Choroid plexus epithelial cell (primary cell): ENCODE data around the gene MRPL54.
"Not testable (repeated sequence)": the region's sequence is repeated elsewhere in the genome, so short reads cannot be mapped to it uniquely, and the experiment has no call there.

Source experiments
- DNase-seq: peaks from one replicate; pipeline ENCODE4 v3.0.0-alpha.2; 2010; ENCODE audit warnings: low read depth
- H3K4me3 ChIP-seq: 2 replicates; pipeline ENCODE4 v1.5.1; 2011; ENCODE audit warnings: low read depth, mild to moderate bottlenecking, control low read depth, low read length, moderate library complexity
- TF ChIP-seq, protein P1 (sequence below): conservative IDR thresholded peaks from 2 replicates; pipeline ENCODE4 v1.5.1; 2011; ENCODE audit warnings: low read depth, mild to moderate bottlenecking, control low read depth, inconsistent platforms, low read length, moderate library complexity

Gene MRPL54

DNA sequence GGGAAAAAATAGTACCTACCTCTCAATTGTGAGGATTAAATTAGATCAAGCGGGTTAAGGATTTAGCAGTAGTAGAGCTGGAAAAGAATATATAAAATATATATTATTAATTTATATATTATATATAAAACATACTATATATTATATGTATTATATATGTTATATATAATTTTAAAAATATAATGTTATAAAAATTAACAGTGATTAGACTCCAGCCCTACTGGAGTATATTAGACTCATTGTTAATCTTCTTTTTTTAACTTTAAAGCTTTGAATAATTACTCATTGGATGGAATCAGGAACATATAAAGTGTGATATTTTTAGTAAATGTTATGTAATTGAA is 380 bp upstream of the MRPL54 start:
- no peak for DNase-seq
- TF ChIP-seq, protein P1, sequence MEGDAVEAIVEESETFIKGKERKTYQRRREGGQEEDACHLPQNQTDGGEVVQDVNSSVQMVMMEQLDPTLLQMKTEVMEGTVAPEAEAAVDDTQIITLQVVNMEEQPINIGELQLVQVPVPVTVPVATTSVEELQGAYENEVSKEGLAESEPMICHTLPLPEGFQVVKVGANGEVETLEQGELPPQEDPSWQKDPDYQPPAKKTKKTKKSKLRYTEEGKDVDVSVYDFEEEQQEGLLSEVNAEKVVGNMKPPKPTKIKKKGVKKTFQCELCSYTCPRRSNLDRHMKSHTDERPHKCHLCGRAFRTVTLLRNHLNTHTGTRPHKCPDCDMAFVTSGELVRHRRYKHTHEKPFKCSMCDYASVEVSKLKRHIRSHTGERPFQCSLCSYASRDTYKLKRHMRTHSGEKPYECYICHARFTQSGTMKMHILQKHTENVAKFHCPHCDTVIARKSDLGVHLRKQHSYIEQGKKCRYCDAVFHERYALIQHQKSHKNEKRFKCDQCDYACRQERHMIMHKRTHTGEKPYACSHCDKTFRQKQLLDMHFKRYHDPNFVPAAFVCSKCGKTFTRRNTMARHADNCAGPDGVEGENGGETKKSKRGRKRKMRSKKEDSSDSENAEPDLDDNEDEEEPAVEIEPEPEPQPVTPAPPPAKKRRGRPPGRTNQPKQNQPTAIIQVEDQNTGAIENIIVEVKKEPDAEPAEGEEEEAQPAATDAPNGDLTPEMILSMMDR = no peak
- no peak overlapping the region for H3K4me3 ChIP-seq

DNA sequence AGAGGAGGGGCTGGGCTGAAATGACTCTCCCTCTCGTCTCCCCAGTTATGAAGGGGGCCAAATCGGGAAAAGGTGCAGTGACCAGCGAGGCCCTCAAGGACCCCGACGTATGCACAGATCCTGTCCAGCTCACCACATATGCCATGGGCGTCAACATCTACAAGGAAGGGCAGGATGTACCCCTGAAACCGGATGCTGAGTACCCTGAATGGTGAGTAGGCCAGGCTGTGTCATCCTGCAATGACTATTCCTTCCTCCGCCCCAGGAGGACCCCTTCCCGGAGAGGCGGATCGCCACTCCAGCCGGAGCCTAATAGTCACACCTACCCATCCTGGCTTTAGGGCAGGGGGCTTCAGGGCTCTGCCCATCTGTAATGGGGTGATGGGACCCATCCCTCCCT is 2.6 kb downstream of the MRPL54 start:
- DNase-seq = no peak
- no peak overlapping the region for H3K4me3 ChIP-seq

DNA sequence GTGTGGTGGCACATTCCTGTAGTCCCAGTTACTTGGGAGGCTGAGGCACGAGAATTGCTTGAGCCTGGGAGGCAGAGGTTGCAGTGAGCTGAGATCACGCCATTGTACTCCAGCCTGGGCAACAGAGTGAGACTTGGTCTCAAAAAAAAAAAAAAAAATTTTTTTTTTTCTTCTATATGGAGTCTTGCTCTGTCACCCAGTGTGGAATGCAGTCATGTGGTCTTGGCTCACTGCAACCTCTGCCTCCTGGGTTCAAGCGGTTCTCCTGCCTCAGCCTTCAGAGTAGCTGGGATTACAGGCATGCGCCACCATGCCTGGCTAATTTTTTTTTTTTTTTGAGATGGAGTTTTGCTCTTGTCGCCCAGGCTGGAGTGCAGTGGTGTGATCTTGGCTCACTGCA is 3.3 kb downstream of the MRPL54 start:
- peak; percentile 39 for DNase-seq
- not testable (repeated sequence) for H3K4me3 ChIP-seq

More for the DNA sequence above, 2.6 kb downstream of the MRPL54 start:
- TF ChIP-seq, protein P1 = no peak

DNA sequence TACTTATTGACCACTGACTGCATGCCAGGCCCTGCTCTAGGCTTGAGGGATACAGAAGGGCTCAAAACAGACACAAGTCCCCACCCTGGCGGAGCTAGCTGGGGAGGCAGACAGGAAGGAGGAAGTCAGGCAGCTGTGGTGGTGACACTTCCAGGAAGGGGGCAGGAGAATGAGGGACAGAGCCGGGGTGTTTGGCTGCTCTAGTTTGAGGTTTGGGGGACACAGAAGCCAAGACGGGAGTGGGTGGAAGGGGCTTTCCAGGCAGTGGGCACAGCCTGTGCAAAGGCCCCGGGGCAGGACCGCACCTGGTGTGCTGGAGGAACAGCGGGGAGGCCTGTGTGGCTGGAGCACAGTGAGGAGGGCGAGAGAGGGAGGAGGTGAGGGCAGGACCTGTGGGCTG is 4.0 kb downstream of the MRPL54 start:
- TF ChIP-seq, protein P1 = no peak
- no peak overlapping the region for H3K4me3 ChIP-seq
- DNase-seq = no peak

DNA sequence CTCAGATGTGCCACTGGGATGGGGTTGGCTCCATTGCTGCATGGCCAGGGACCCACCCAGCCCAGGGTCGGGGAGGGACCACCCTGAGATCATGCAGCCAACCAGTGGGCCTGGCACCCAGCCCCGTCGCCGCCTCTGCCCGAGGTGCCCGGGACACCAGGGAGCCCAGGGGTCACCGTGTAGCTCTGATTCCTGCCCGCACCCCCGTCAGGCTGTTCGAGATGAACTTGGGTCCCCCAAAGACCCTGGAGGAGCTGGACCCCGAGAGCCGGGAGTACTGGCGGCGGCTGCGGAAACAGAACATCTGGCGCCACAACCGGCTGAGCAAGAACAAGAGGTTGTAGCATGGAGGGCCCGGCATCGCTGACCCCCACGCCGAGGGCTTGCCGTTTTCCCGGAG is 4.6 kb downstream of the MRPL54 start:
- no peak overlapping the region for H3K4me3 ChIP-seq
- no peak for DNase-seq
- TF ChIP-seq, protein P1 = no peak

DNA sequence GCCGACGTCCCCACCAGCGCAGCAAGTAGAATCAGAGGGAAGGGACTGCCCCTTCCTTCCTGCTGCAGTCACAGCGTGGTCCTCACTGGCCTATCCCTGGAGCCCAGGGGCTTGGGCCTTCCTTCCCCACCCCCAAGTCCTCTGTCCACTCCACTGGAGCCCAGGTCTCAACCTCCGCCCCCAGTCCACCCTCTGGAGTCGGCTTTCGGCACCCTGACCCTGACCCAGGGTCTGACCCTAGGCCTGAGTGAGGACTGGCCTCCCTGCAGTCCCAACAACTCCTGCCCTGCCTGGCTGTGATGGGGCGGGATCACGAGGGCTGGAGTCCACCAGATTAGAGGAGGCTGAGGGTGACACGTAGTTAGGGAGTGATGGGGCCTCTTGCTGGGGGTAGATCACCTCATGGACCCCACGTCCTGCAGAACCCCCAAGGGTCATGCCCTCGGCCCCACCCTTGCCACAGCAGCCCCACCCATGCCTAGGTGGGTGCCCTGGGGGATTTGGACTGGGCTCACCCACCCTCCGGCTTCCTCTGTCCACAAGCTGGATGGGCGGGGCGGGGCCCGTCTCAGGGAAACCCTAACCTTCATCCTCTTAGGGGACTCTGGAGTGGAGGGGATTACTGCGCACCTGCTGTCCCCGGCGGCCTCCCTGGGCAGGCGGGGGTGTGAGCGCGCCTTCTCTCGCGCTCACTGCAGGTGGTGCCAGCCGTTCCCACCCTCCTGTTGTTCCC is 5.7 kb downstream of the MRPL54 start:
- DNase-seq = no peak
- no peak overlapping the region for H3K4me3 ChIP-seq

DNA sequence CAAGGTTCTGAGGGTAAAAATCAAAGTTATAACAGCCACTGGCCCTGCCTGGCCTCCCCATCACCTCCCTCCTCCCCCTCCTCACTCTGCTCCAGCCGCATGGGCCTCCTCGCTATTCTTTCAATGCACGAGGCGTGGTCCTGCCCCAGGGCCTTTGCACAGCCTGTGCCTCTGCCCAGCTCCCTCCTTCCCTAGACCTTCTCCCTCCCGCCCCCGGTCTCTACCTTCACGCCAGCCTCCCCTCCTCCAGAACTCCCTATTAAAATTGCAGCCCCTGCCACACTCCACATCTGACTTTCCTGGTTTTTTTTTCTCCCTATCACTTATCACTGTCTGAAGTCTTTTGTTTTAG is 6.2 kb downstream of the MRPL54 start:
- no peak overlapping the region for H3K4me3 ChIP-seq
- DNase-seq = no peak
- TF ChIP-seq, protein P1 = no peak

More for the DNA sequence above, 5.7 kb downstream of the MRPL54 start:
- TF ChIP-seq, protein P1 = no peak
